CD4-positive, alpha-beta T cell treated with Interleukin-15 for 4 hours (primary cell): ENCODE data around the gene SEMA6D.

Source experiments
- DNase-seq: peaks from one replicate; pipeline ENCODE4 v3.0.0-alpha.2; 2020; ENCODE audit warnings: low spot score

SEMA6D gene

GRCh38 chr15:47743886-47744285 lies 26.6 kb downstream of the SEMA6D start:
- DNase-seq: no peak

- no peak for DNase-seq
Measured at GRCh38 chr15:47744496-47744895, 27.2 kb downstream of the SEMA6D start.

GRCh38 chr15:47744973-47745372 lies 27.7 kb downstream of the SEMA6D start:
- no peak for DNase-seq

GRCh38 chr15:47746516-47746915 lies 29.2 kb downstream of the SEMA6D start:
- DNase-seq: no peak

GRCh38 chr15:47750030-47750739 lies 32.9 kb downstream of the SEMA6D start:
- DNase-seq: no peak

- DNase-seq: no peak
Measured at GRCh38 chr15:47750740-47751262, 33.5 kb downstream of the SEMA6D start.

- no peak for DNase-seq
Measured at GRCh38 chr15:47753591-47753990, 36.3 kb downstream of the SEMA6D start.

GRCh38 chr15:47754312-47754711 lies 37.0 kb downstream of the SEMA6D start:
- no peak for DNase-seq

GRCh38 chr15:47755941-47756340 lies 38.6 kb downstream of the SEMA6D start:
- no peak for DNase-seq

GRCh38 chr15:47756872-47757271 lies 39.6 kb downstream of the SEMA6D start:
- DNase-seq: no peak

- DNase-seq: no peak
Measured at GRCh38 chr15:47757331-47757730, 40.0 kb downstream of the SEMA6D start.

GRCh38 chr15:47762621-47763020 lies 45.3 kb downstream of the SEMA6D start:
- DNase-seq: no peak

GRCh38 chr15:47764666-47765065 lies 47.4 kb downstream of the SEMA6D start:
- DNase-seq: no peak

- no peak for DNase-seq
Measured at GRCh38 chr15:47766406-47766805, 49.1 kb downstream of the SEMA6D start.

- DNase-seq: no peak
Measured at GRCh38 chr15:47767035-47767434, 49.7 kb downstream of the SEMA6D start.

GRCh38 chr15:47768735-47769134 lies 51.4 kb downstream of the SEMA6D start:
- no peak for DNase-seq

GRCh38 chr15:47769166-47769565 lies 51.9 kb downstream of the SEMA6D start:
- DNase-seq: no peak

GRCh38 chr15:47773143-47773542 lies 55.8 kb downstream of the SEMA6D start:
- DNase-seq: no peak

GRCh38 chr15:47778263-47778770 lies 61.0 kb downstream of the SEMA6D start:
- no peak for DNase-seq

- DNase-seq: no peak
Measured at GRCh38 chr15:47780971-47781370, 63.7 kb downstream of the SEMA6D start.

- no peak for DNase-seq
Measured at GRCh38 chr15:47781527-47781926, 64.2 kb downstream of the SEMA6D start.

GRCh38 chr15:47784820-47785219 lies 67.5 kb downstream of the SEMA6D start:
- DNase-seq: no peak

GRCh38 chr15:47786371-47786770 lies 69.1 kb downstream of the SEMA6D start:
- no peak for DNase-seq

- DNase-seq: no peak
Measured at GRCh38 chr15:47787875-47788274, 70.6 kb downstream of the SEMA6D start.
